GM23338 (cell line): ENCODE results near the gene AHDC1. TPM values are rescaled to one million over a fixed set of nuclear protein-coding genes. Genes with fewer than 3 reads are reported as not detected.

Experiments used
- ATAC-seq: fragments of 200-7000 bp; cut with Tn5 transposase; 3 replicates; pipeline ENCODE4 v1.9.1; 2020
- DNase-seq: peaks from one replicate; pipeline ENCODE4 v3.0.0-alpha.2; 2015; ENCODE audit warnings: low spot score
- H2AFZ ChIP-seq: fragments of 200-600 bp; sonication (generic); 2 replicates; pipeline ENCODE4 v1.8.0; 2016; ENCODE audit warnings: antibody characterized with exemption, mild to moderate bottlenecking, moderate library complexity
- H3F3A ChIP-seq: fragments of 200-600 bp; sonication (generic); replicated peaks from 2 replicates; pipeline ENCODE4 v1.8.0; 2017; ENCODE audit warnings: antibody characterized with exemption, mixed run types, low read depth
- H3K27ac ChIP-seq: fragments of 200-600 bp; sonication (generic); 2 replicates; pipeline ENCODE4 v1.6.1; 2016; ENCODE audit warnings: low read depth
- H3K27me3 ChIP-seq: fragments of 200-600 bp; sonication (generic); 2 replicates; pipeline ENCODE4 v1.8.0; 2016; ENCODE audit warnings: mild to moderate bottlenecking, mixed run types, moderate library complexity; ENCODE audit not compliant: insufficient read depth
- H3K36me3 ChIP-seq: fragments of 200-600 bp; sonication (generic); 2 replicates; pipeline ENCODE4 v1.8.0; 2016; ENCODE audit warnings: mild to moderate bottlenecking; ENCODE audit not compliant: insufficient read depth
- H3K4me1 ChIP-seq: fragments of 200-600 bp; sonication (generic); 2 replicates; pipeline ENCODE4 v1.8.0; 2016; ENCODE audit warnings: mild to moderate bottlenecking, moderate library complexity; ENCODE audit not compliant: insufficient read depth
- H3K4me2 ChIP-seq: fragments of 200-600 bp; sonication (generic); 2 replicates; pipeline ENCODE4 v1.7.1; 2017; ENCODE audit warnings: mixed run types
- H3K4me3 ChIP-seq: fragments of 200-600 bp; sonication (generic); 2 replicates; pipeline ENCODE4 v1.6.1; 2016; ENCODE audit warnings: mixed run types
- H3K79me2 ChIP-seq: fragments of 200-600 bp; sonication (generic); replicated peaks from 2 replicates; pipeline ENCODE4 v1.8.0; 2017; ENCODE audit warnings: mild to moderate bottlenecking; ENCODE audit not compliant: insufficient read depth
- H3K9me2 ChIP-seq: fragments of 200-600 bp; sonication (generic); 2 replicates; pipeline ENCODE4 v1.8.0; 2017; ENCODE audit not compliant: insufficient read depth
- H4K20me1 ChIP-seq: fragments of 200-600 bp; sonication (generic); replicated peaks from 2 replicates; pipeline ENCODE4 v1.8.0; 2017; ENCODE audit warnings: mild to moderate bottlenecking; ENCODE audit not compliant: insufficient read depth
- H3K27ac Mint-ChIP-seq: 2 replicates; pipeline ENCODE4 v1.8.0; 2020; ENCODE audit warnings: inconsistent platforms, mild to moderate bottlenecking, moderate library complexity, mixed read lengths
- H3K27me3 Mint-ChIP-seq: 3 replicates; pipeline ENCODE4 v1.8.0; 2022; ENCODE audit warnings: low read depth, mild to moderate bottlenecking, moderate library complexity, mixed read lengths, inconsistent platforms; ENCODE audit not compliant: insufficient read depth, poor library complexity
- H3K36me3 Mint-ChIP-seq: 3 replicates; pipeline ENCODE4 v1.8.0; 2021; ENCODE audit warnings: low read depth, mild to moderate bottlenecking, inconsistent platforms, moderate library complexity, mixed read lengths
- H3K4me1 Mint-ChIP-seq: 3 replicates; pipeline ENCODE4 v1.8.0; 2020; ENCODE audit warnings: mild to moderate bottlenecking, inconsistent platforms, mixed read lengths
- H3K4me3 Mint-ChIP-seq: 3 replicates; pipeline ENCODE4 v1.8.0; 2021; ENCODE audit warnings: moderate library complexity, mild to moderate bottlenecking, inconsistent platforms, mixed read lengths
- H3K9me3 Mint-ChIP-seq: 3 replicates; pipeline ENCODE4 v1.8.0; 2020; ENCODE audit warnings: moderate library complexity, mild to moderate bottlenecking, inconsistent platforms, mixed read lengths
- CREB1 ChIP-seq: fragments of 250-450 bp; sonication (Bioruptor Pico); IDR thresholded peaks from 2 replicates; pipeline ENCODE4 v1.5.0; 2020; ENCODE audit warnings: low read depth, mild to moderate bottlenecking, moderate library complexity
- CTCF ChIP-seq, 2 experiments: fragments of 200-600 bp in 1 of 2; sonication (generic) in 1 of 2; conservative IDR thresholded peaks; 2 replicates each; pipeline versions ENCODE4 v1.5.1 to v1.6.1; 2016 to 2017; ENCODE audit warnings: antibody characterized with exemption in 2 of 2, low read depth in 2 of 2, mild to moderate bottlenecking in 2 of 2, moderate library complexity in 1 of 2
- ETS1 ChIP-seq: IDR thresholded peaks from 2 replicates; pipeline ENCODE4 v1.6.1; 2016; ENCODE audit warnings: antibody characterized with exemption
- EZH2 ChIP-seq: fragments of 200-600 bp; sonication (generic); IDR thresholded peaks from one replicate; pipeline ENCODE4 v1.8.0; 2017; ENCODE audit warnings: antibody characterized with exemption, mild to moderate bottlenecking, low read depth; ENCODE audit not compliant: unreplicated experiment
- EZH2phosphoT487 ChIP-seq: fragments of 200-600 bp; sonication (generic); IDR thresholded peaks from one replicate; pipeline ENCODE4 v1.8.1; 2018; ENCODE audit warnings: antibody characterized with exemption; ENCODE audit not compliant: unreplicated experiment
- JUNB ChIP-seq: IDR thresholded peaks from one replicate; pipeline ENCODE4 v1.6.1; 2016; ENCODE audit warnings: antibody characterized with exemption; ENCODE audit not compliant: unreplicated experiment
- NANOG ChIP-seq: IDR thresholded peaks from 2 replicates; pipeline ENCODE4 v1.6.1; 2016; ENCODE audit warnings: antibody characterized with exemption, borderline replicate concordance
- POLR2AphosphoS5 ChIP-seq: IDR thresholded peaks from 2 replicates; pipeline ENCODE4 v1.6.1; 2016; ENCODE audit warnings: antibody characterized with exemption, low read depth
- STAT1 ChIP-seq: IDR thresholded peaks from one replicate; pipeline ENCODE4 v1.6.1; 2016; ENCODE audit warnings: antibody characterized with exemption; ENCODE audit not compliant: unreplicated experiment
- ZNF114 ChIP-seq: fragments of 250-450 bp; sonication (Bioruptor Pico); IDR thresholded peaks from 2 replicates; pipeline ENCODE4 v1.5.0; 2020; ENCODE audit warnings: mild to moderate bottlenecking, moderate library complexity
- polyA plus RNA-seq: library from polyadenylated mRNA; unstranded; fragments of >200 nt; fragmentation: Nextera tagmentation; extraction: Ambion mirVana; gene quantifications from 2 replicates; pipeline ENCODE4 v1.2.1, GENCODE V29; 2016
- total RNA-seq: library from RNA; depleted of rRNA; stranded (reverse); fragments of >200 nt; shearing (Covaris generic); gene quantifications from 2 replicates; pipeline ENCODE4 v1.2.3, GENCODE V29; 2014

The AHDC1 gene
- total and polyA plus RNA-seq, 2 experiments from 2014 or later: 8.3 to 22.2 TPM

- H2AFZ ChIP-seq: no peak overlapping the region
- no peak overlapping the region for H3K4me3 ChIP-seq
- H3K4me2 ChIP-seq: no peak overlapping the region
- no peaks in the 10 kb centered on the region for H3K36me3 ChIP-seq
- no peaks in the 10 kb centered on the region for H3K9me2 ChIP-seq
- H3F3A ChIP-seq: no peaks in the 10 kb centered on the region; the same call in 1 of the 2 replicates
- Mint-ChIP-seq H3K4me1 (peaks cover 11% of the 10 kb centered on the region), H3K4me3 (no peak overlapping the region), H3K27ac (no peak overlapping the region), H3K9me3 (no peaks in the 10 kb centered on the region), H3K27me3 (peaks cover 2% of the 10 kb centered on the region), H3K36me3 (no peaks in the 10 kb centered on the region)
- H3K79me2 ChIP-seq: peaks cover 23% of the 10 kb centered on the region
- peaks cover 44% of the 10 kb centered on the region for H3K4me1 ChIP-seq
- DNase-seq (no peak), ATAC-seq (no peak)
- H4K20me1 ChIP-seq: no peaks in the 10 kb centered on the region; the same call in none of the 2 replicates
- H3K27me3 ChIP-seq: no peaks in the 10 kb centered on the region
- H3K27ac ChIP-seq: no peak overlapping the region
- TF ChIP-seq STAT1 (no peak), JUNB (no peak), ETS1 (no peak), ZNF114 (no peak), EZH2 (no peak), CREB1 (CRISPR knock-in tag) (no peak)
Observed at GRCh38 chr1:27591622-27592021, 12.3 kb downstream of the AHDC1 start.

DNA sequence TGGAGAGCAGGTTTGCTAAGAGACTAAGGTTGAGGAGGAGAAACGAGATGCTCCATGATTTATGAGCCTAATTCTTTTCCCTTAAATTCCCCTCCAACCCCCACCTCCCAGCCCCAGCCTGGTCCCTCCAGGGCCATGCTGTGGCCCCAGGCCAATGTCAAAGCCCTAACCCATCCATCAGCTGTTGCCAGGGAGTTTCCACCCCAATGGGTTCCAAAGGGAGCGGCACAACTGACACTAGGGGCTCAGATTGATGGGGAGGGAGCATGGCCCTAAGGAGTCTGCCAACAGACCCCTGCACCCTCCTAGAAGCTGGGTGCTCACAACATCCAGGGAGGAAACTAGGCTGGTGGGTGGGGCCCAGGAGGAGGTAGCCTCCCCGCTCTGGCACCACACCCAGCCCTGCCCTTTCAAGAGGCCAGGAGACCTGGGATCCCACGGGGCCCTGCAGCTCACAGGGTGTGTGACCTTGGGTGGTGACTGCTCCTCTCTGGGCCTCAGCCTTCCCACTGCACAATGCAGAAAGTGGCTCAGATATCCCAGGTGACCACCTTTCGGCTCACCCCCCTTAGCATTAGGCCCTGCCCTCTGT is 12.9 kb downstream of the AHDC1 start:
- Mint-ChIP-seq H3K9me3 (no peaks in the 10 kb centered on the region), H3K4me1 (peaks cover 12% of the 10 kb centered on the region), H3K27me3 (peaks cover 2% of the 10 kb centered on the region), H3K27ac (no peak overlapping the region), H3K4me3 (no peak overlapping the region), H3K36me3 (no peaks in the 10 kb centered on the region)
- H3K36me3 ChIP-seq: no peaks in the 10 kb centered on the region
- H3K4me1 ChIP-seq: peaks cover 43% of the 10 kb centered on the region
- no peak overlapping the region for H3K4me3 ChIP-seq
- H4K20me1 ChIP-seq: no peaks in the 10 kb centered on the region; the same call in none of the 2 replicates
- no peaks in the 10 kb centered on the region for H3K9me2 ChIP-seq
- no peaks in the 10 kb centered on the region; the same call in 1 of the 2 replicates for H3F3A ChIP-seq
- ATAC-seq: no peak
- no peak for TF ChIP-seq POLR2AphosphoS5
- TF ChIP-seq EZH2: no peak
- TF ChIP-seq EZH2phosphoT487: no peak
- TF ChIP-seq ETS1: no peak
- TF ChIP-seq CTCF (conservative IDR thresholded peaks at IDR 0.05; ENCODE audit: low read depth in 2 of 2): no peak
- no peak for TF ChIP-seq CREB1 (CRISPR knock-in tag)
- no peak for TF ChIP-seq JUNB
- no peak for TF ChIP-seq ZNF114
- no peak for TF ChIP-seq NANOG
- no peak overlapping the region for H3K4me2 ChIP-seq
- H3K27ac ChIP-seq: no peak overlapping the region
- peaks cover 22% of the 10 kb centered on the region for H3K79me2 ChIP-seq
- DNase-seq: no peak
- H3K27me3 ChIP-seq: no peaks in the 10 kb centered on the region
- H2AFZ ChIP-seq: no peak overlapping the region
